Measurements from ENCODE around the gene TMEM116. TPM values are rescaled to one million over a fixed set of nuclear protein-coding genes. Genes with fewer than 3 reads are reported as not detected.

TMEM116 gene
- polyA plus RNA-seq, 1 donor (not counting 4 experiments of a cell fraction or from before 2014, with no cell fraction given): 7.7 TPM

- Histone ChIP-seq H3K36me3 (ENCODE audit: control insufficient read depth in 2 of 2, extremely low read depth in 1 of 2, insufficient read depth in 2 of 2, low read length in 2 of 2) (peaks cover 19 to 22% of the 10 kb centered on the region in 2 experiments), H3K4me3 (ENCODE audit: control insufficient read depth in 2 of 3, extremely low read depth in 1 of 3, insufficient read depth in 2 of 3, low read depth in 1 of 3, low read length in 3 of 3) (no peak overlapping the region), H3K9me1 (ENCODE audit: control insufficient read depth, extremely low read depth, insufficient read depth, low read length) (no peaks in the 10 kb centered on the region), H3K9ac (ENCODE audit: control insufficient read depth, extremely low read depth, insufficient read depth, low read length) (no peak overlapping the region), H3K27ac (ENCODE audit: control insufficient read depth, insufficient read depth, low read length) (no peak overlapping the region), H3K4me2 (ENCODE audit: control insufficient read depth, extremely low read depth, insufficient read depth, low read depth, low read length) (no peak overlapping the region), H3K27me3 (ENCODE audit: control insufficient read depth, extremely low read depth, insufficient read depth, low read length) (no peaks in the 10 kb centered on the region), H3K4me1 (ENCODE audit: control insufficient read depth, extremely low read depth, insufficient read depth, low read length) (no peaks in the 10 kb centered on the region), H2AFZ (ENCODE audit: control insufficient read depth, low read length) (no peak overlapping the region), H3K9me3 (ENCODE audit: control insufficient read depth, low read depth, low read length) (no peaks in the 10 kb centered on the region), H4K20me1 (ENCODE audit: control insufficient read depth, extremely low read depth, insufficient read depth, low read length) (no peaks in the 10 kb centered on the region), H3K79me2 (ENCODE audit: control insufficient read depth, insufficient read depth, low read length) (no peaks in the 10 kb centered on the region)
- no peak for TF ChIP-seq EZH2 (IDR thresholded peaks at IDR 0.05; ENCODE audit: low read length)
- TF ChIP-seq CTCF (optimal IDR thresholded peaks at IDR 0.05 in 1 of 3, IDR thresholded peaks at IDR 0.05 in 1 of 3, conservative IDR thresholded peaks at IDR 0.05 in 1 of 3; ENCODE audit: extremely low read depth in 1 of 3, insufficient read depth in 2 of 3, low read length in 3 of 3): no peak
- dilution Hi-C loops (cut with MboI; ENCODE audit: extremely low pct_ligation_motif_present, low sequenced_read_pairs): no loop called here
- DNase-seq (ENCODE audit: low read depth, low spot score) (no peak), FAIRE-seq (no peak)
These were observed 18.5 kb upstream of the TMEM116 start for GRCh38 chr12:112031472-112031871.

- Histone ChIP-seq H3K4me2 (ENCODE audit: control insufficient read depth, extremely low read depth, insufficient read depth, low read depth, low read length) (no peak overlapping the region), H2AFZ (ENCODE audit: control insufficient read depth, low read length) (no peak overlapping the region), H3K36me3 (ENCODE audit: control insufficient read depth in 2 of 2, extremely low read depth in 1 of 2, insufficient read depth in 2 of 2, low read length in 2 of 2) (peaks cover 12 to 17% of the 10 kb centered on the region in 2 experiments), H3K4me1 (ENCODE audit: control insufficient read depth, extremely low read depth, insufficient read depth, low read length) (no peaks in the 10 kb centered on the region), H3K9me3 (ENCODE audit: control insufficient read depth, low read depth, low read length) (no peaks in the 10 kb centered on the region), H3K79me2 (ENCODE audit: control insufficient read depth, insufficient read depth, low read length) (no peaks in the 10 kb centered on the region), H3K4me3 (ENCODE audit: control insufficient read depth in 2 of 3, extremely low read depth in 1 of 3, insufficient read depth in 2 of 3, low read depth in 1 of 3, low read length in 3 of 3) (no peak overlapping the region), H3K9ac (ENCODE audit: control insufficient read depth, extremely low read depth, insufficient read depth, low read length) (no peak overlapping the region), H3K27ac (ENCODE audit: control insufficient read depth, insufficient read depth, low read length) (no peak overlapping the region), H3K27me3 (ENCODE audit: control insufficient read depth, extremely low read depth, insufficient read depth, low read length) (no peaks in the 10 kb centered on the region), H4K20me1 (ENCODE audit: control insufficient read depth, extremely low read depth, insufficient read depth, low read length) (no peaks in the 10 kb centered on the region), H3K9me1 (ENCODE audit: control insufficient read depth, extremely low read depth, insufficient read depth, low read length) (no peaks in the 10 kb centered on the region)
- dilution Hi-C loops (cut with MboI; ENCODE audit: extremely low pct_ligation_motif_present, low sequenced_read_pairs): no loop called here
- TF ChIP-seq CTCF (optimal IDR thresholded peaks at IDR 0.05 in 1 of 3, IDR thresholded peaks at IDR 0.05 in 1 of 3, conservative IDR thresholded peaks at IDR 0.05 in 1 of 3; ENCODE audit: extremely low read depth in 1 of 3, insufficient read depth in 2 of 3, low read length in 3 of 3) (no peak), EZH2 (IDR thresholded peaks at IDR 0.05; ENCODE audit: low read length) (no peak)
- DNase-seq (ENCODE audit: low read depth, low spot score) (no peak), FAIRE-seq (no peak)
These were observed 16.3 kb upstream of the TMEM116 start for GRCh38 chr12:112029301-112029700.
